HG03060 (cell line): ENCODE results near the gene TMEM184B.

ENCODE experiments used
- ATAC-seq: cut with Tn5 transposase; IDR thresholded peaks from one replicate; pipeline ENCODE4 v1.9.1; 2021; ENCODE audit warnings: low read depth, moderate number of reproducible peaks; ENCODE audit not compliant: unreplicated experiment

Gene TMEM184B

GRCh38 chr22:38272373-38273134, at the start of gene TMEM184B:
TSS of gene TMEM184B (minus strand) at chr22:38273010. CDS start at chr22:38247961, 25,049 bp downstream.
- no peak for ATAC-seq

GRCh38 chr22:38320605-38321402, 48.0 kb upstream of the TMEM184B start:
- no peak for ATAC-seq

GRCh38 chr22:38318792-38319773, 46.3 kb upstream of the TMEM184B start:
- no peak for ATAC-seq

GRCh38 chr22:38317995-38318715, 45.3 kb upstream of the TMEM184B start:
- no peak for ATAC-seq

- ATAC-seq, result no peak
Measured at GRCh38 chr22:38317122-38317994, 44.5 kb upstream of the TMEM184B start, which contains the start of gene CSNK1E. TSS of gene CSNK1E (minus strand) at chr22:38317433. CDS start at chr22:38314157, 3,276 bp downstream.

DNA sequence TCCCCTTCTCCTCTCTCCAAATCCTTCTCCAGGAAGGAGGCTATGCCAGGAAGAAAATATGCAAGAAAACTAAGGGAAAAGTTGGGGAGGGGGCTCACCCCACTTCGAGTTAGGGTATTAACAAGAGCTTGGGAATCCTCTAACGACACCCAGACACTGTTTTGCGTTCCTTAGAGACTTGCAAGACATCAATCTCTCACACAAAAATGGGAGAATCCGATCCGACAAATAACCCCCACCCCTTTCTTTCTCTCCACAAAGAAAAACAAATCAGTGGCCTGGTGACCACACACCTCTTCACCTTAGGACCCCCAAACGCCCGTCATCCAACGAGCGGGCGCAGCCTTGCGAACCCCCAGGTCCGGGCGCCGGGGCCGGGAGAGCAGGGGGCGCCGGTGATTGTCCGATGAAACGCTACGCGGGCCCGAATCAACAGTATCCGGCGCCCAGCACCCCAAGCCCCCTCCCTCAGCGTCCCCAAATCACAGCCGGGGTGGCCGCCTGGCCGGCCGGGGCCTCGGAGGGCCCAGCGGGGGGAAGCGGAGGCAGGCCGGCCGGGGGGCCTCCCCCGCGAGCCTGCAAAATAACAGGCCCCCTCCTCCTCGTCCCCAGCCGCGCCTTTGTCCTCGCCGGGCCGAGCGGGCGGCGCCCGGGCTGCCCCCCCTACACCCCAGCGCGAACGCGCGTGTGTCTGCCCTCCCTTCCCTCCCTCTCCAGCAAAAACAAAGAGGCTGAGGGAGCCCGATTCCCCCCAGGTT, 43.7 kb upstream of the TMEM184B start:
- no peak for ATAC-seq

DNA sequence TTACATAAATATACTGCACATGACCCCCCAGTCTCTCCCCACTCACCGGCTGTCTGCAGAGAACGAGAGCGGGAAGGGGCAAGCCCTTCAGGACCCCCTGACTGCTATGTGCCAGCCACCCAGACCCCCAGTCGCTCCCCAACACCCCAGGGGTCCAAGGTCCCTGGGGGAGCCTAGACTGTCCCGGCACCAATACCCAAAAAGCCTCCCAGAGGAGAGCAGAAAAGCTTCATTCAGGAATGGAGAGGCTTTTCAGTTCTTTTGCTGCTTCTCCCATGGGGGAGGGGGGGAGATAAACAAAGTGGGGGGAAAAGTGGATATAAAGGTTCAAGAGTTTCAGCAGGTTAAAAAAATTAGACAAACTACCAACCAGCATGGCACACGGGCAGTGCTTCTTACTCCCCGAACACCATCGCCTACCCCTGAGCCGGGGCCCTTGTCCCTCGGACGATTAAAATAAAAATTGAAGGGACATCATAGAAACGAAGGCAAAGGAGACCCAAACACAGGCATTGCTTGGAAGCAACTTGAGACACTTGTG, 43.1 kb upstream of the TMEM184B start:
- no peak for ATAC-seq

DNA sequence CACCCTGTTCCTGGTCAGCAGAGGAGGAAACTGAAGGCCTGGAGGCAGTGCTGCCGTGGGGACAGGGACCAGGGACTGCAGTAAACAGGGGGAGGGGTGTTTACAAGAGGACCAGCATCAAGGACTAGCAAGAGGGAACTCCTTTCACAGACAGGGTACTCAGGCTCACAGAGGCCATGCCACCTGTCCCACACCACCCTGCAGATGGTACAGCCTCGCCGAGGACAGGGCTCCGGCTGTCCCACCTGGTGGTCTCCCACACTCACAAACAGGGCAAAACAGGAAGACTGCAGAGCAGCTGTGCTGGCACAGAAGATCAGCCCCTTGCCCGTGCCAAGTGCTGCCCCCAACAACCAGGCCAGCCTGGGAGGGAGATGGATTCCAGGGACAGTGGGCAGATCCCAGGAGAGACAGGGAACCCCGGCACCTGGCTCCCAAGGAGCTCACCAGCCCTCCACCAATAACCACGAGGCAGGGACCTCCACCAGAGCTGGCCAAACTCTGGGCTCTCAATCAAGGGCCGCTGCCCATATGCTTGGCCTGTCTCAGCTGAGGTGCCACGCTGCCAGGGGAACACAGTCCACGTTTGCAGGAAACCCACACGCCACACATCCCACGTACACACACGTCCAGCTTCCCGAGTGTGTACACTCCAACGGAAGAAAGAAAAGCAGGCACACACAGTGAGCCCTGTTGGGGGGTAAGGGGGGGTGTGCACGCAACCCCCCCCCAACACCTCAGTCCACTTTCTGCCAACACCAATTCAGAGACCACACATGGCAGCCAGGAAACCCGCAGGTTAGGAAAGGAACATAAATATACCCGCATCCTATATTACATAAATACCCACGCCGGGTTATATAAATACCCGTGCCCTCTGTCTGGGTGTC, 42.4 kb upstream of the TMEM184B start:
- ATAC-seq, result no peak

DNA sequence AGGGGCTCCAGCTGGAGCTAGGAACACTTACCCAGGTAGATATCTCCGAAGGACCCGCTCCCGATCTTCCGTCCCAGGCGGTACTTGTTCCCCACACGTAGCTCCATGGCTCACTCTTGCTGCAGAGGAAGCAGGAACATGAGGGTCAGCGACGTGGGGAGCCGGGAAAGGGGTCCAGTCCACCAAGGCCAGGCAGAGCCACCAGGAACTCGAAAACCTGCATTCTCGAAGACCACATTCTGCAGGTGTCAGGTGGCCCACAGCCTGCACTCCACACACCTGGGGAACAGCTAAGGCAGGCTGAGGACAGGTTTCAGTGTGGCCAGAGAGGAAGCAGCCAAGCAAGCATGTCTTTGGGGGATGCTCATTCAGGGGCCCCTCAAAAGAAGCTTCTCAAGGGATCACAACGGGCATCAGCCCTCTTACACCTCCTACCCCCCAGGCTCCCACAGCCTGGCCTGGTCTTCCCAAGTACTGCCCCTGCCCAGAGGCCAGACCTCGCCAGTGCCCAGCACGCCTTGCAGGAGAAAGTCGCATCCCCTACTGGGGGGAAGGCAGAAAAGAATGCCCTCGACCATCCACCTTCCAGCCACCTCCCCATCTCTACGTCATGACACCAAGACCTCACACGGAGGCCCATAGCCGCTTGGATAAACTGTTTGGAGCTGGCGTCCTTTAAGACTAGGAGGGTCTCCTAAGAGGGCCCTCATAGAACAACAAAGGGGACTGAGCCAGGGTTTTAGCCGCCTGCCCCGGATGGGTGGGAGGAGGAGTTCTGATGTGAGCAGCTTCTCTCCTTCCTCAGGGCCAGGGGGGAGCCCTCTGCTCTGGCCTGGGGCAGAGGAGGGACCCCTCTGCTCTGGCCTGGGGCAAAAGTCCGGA, 41.5 kb upstream of the TMEM184B start:
- ATAC-seq, result no peak

DNA sequence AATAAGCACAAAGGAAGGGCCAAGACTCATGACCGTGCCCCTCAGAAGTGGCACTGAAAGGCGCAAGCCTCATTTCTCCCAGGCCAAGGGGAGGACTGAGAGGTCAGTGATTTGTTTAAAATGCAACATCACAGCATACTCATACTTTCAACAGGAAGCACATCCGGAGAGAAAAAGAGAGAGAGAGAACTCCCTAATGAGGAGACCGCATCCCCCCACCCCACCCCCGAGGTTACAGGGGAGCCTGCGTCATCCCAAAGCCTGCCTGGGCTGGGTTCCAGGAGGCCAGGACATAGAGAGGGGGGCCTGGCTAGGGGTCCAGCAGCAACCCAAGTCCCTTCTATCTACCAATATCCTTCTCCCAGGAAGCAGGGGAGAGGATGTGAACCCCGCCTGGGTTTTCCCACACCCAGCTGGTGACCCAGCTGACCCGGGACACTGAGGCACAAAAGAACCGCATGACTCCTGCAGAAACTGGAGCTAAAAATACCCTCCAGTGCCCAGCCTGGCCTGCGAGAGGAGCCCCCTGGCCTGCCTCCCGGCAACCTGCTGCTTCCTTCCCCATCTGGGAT, 40.7 kb upstream of the TMEM184B start:
- no peak for ATAC-seq

- ATAC-seq, result no peak
Measured at GRCh38 chr22:38312261-38312800, 39.5 kb upstream of the TMEM184B start.

- ATAC-seq, result no peak
Measured at GRCh38 chr22:38311323-38311620, 38.5 kb upstream of the TMEM184B start.

- ATAC-seq, result no peak
Measured at GRCh38 chr22:38310518-38311322, 37.9 kb upstream of the TMEM184B start.

DNA sequence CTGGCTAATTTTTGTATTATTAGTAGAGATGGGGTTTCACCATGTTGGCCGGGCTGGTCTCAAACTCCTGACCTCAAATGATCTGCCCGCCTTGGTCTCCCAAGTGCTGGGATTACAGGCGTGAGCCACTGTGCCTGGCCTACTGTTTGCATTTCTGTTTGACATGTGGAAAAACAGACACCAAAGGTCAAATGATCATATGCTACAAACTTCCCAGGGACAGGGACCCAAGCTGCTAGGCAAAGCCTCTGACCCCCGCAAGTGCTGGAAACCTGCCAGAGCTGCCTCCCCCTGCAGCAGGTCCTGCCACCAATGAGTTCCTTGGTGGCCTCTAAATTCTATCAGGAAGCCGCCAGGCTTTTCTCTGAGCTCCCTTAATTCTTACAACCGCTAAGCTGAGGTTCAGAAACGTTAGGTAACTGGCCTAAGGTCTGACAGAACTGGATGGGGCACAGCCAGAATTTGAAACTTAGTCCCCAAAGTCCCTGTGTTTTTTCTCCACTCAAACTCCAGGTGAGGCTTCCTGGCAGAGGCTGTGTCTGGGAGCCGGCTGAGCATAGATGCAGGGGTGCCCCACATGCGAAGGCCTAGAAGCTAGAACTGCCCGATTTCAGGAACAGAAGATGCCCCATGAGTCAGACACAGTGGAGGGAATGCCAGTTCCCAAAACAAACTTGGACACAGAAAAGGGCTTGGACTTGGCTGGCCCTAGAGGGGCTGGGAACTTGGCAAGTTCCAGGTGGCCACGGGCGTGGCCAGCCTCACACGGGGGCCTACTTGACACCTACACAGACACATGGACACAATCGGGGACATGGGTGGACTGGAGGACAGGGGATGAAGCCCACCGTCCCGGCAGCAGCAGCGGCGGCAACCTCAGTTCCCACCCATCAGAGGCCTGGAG, 37.1 kb upstream of the TMEM184B start:
- no peak for ATAC-seq
